ENCODE measurements around the gene ZNF385D. TPM values are rescaled to one million over a fixed set of nuclear protein-coding genes. Genes with fewer than 3 reads are reported as not detected.

ZNF385D gene
- total RNA-seq, 1 donor from 2014 or later, result 42.9 TPM

DNA sequence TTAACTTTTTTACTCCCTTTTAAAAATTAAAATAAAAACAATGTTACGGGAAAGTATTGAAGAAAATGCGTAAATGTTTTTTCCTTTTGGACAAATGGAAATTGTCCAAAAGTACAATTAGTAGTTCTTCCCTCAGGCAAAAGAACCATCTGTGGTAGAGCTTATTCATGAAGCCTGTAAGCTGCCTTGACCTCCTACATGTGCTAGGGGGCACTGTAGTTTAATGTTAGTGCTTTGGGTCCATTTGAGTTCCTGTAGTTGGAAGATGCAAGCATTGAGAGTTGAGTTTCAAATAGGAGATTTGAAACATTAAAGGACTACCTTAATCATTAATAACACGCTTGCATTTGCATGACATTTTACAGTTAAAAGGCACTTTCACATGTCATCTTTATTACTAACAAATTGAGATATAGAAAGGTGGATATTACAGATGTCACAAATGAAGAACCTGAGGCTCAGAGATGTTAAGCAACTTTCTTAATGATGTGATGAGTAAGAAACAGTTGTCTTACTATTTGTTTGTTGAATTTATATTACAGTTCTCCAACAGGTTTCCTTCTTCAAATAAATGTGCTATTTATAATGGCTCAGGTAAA is 1.8 kb upstream of the ZNF385D start:
- H3K27ac Mint-ChIP-seq (ENCODE audit: unreplicated experiment), result no peak overlapping the region
- DNase-seq, result no peak

DNA sequence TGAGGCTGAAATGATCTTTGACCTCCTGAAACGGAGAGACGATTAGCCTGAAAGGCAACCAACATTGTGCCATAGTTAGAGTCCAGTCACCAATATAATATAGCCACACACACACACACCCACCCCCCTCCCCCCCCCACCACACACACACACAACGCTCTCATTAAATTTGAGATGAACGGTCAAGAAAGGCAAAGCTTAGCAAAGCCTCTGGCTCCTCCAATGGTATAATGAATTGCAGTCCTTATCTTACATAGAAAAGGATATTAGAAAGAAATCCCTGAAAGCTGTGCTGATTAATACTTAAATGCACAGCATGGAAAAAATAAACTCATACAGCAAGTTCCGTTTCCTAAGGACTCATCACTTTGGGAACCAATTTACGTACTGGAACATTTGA is 876 bp upstream of the ZNF385D start:
- no peak for DNase-seq
- Mint-ChIP-seq H3K36me3 (ENCODE audit: unreplicated experiment) (no peaks in the 10 kb centered on the region), H3K27me3 (ENCODE audit: unreplicated experiment) (no peaks in the 10 kb centered on the region), H3K9me3 (ENCODE audit: unreplicated experiment) (peaks cover 15% of the 10 kb centered on the region), H3K4me3 (ENCODE audit: unreplicated experiment) (peak overlapping the region; percentile 97), H3K4me1 (ENCODE audit: low read depth, unreplicated experiment) (peaks cover 56% of the 10 kb centered on the region), H3K27ac (ENCODE audit: unreplicated experiment) (no peak overlapping the region)
- TF ChIP-seq, protein P1, sequence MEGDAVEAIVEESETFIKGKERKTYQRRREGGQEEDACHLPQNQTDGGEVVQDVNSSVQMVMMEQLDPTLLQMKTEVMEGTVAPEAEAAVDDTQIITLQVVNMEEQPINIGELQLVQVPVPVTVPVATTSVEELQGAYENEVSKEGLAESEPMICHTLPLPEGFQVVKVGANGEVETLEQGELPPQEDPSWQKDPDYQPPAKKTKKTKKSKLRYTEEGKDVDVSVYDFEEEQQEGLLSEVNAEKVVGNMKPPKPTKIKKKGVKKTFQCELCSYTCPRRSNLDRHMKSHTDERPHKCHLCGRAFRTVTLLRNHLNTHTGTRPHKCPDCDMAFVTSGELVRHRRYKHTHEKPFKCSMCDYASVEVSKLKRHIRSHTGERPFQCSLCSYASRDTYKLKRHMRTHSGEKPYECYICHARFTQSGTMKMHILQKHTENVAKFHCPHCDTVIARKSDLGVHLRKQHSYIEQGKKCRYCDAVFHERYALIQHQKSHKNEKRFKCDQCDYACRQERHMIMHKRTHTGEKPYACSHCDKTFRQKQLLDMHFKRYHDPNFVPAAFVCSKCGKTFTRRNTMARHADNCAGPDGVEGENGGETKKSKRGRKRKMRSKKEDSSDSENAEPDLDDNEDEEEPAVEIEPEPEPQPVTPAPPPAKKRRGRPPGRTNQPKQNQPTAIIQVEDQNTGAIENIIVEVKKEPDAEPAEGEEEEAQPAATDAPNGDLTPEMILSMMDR (IDR thresholded peaks at IDR 0.05; ENCODE audit: partially characterized antibody, unreplicated experiment), result no peak

More for the DNA sequence above, 1.8 kb upstream of the ZNF385D start:
- no peaks in the 10 kb centered on the region for H3K27me3 Mint-ChIP-seq (ENCODE audit: unreplicated experiment)
- TF ChIP-seq, protein P1 (IDR thresholded peaks at IDR 0.05; ENCODE audit: partially characterized antibody, unreplicated experiment), result peak; percentile 66
- no peaks in the 10 kb centered on the region for H3K36me3 Mint-ChIP-seq (ENCODE audit: unreplicated experiment)
- no peak overlapping the region for H3K4me3 Mint-ChIP-seq (ENCODE audit: unreplicated experiment)
- peaks cover 48% of the 10 kb centered on the region for H3K4me1 Mint-ChIP-seq (ENCODE audit: low read depth, unreplicated experiment)
- peaks cover 15% of the 10 kb centered on the region for H3K9me3 Mint-ChIP-seq (ENCODE audit: unreplicated experiment)

DNA sequence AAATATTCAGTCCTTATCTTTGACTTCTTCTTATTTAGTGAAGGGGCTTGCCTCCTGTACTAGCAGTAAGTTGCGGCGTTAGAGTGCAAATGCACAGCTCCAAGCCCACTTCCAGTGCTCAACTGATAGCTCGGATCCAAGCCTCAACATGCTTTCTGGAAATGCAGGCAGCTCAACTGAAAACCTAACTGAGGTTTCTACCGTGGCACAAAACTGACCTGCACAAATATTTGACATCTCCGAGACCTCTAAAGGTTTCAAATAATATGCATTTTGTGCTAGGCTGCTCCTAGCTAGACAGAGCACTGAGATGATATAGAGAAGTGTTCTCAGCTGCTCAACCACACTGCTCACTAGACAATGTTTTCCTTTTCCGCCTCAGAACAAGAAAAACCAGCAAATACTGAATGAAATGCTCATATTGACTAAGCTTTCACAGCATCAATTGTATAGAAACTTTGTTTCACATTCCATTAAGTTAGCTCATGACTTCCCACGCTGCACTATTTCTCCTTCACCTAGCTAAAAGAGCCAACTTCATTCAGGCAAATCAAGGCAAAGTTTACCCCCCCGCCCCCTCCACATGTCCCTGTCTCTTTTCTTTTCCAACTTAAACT is 822 bp downstream of the ZNF385D start:
- Mint-ChIP-seq H3K27ac (ENCODE audit: unreplicated experiment) (peak overlapping the region; percentile 77), H3K36me3 (ENCODE audit: unreplicated experiment) (no peaks in the 10 kb centered on the region), H3K9me3 (ENCODE audit: unreplicated experiment) (peaks cover 11% of the 10 kb centered on the region), H3K4me1 (ENCODE audit: low read depth, unreplicated experiment) (peaks cover 52% of the 10 kb centered on the region), H3K4me3 (ENCODE audit: unreplicated experiment) (peak overlapping the region; percentile 97), H3K27me3 (ENCODE audit: unreplicated experiment) (no peaks in the 10 kb centered on the region)
- TF ChIP-seq, protein P1 (IDR thresholded peaks at IDR 0.05; ENCODE audit: partially characterized antibody, unreplicated experiment), result no peak
- DNase-seq, result no peak

DNA sequence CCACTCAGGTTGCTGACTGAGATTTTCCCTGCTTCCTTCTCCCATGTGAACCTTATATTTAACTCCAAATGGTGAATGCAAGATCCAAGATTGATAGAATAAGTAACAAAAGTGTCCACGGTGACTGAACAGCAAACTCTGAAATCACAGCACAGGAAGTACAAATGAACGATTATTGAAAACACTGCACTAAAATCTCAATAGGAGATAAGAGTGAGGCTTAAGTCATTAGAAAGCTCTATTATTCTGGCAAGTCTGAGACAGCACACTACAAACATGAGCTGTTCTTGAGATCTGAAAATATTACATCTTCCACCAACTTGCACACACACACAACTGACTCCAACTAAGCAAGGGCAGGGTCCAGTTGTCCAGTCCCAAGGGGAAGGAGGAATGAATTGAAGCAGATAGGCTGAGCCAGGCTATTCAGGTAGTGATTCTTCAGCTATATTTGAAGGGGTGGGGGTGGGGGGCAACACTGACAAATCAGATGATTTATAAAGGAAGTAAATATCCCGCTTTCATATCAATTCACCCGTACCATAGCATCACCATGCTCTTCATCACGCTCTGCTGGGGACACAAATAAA is 2.9 kb downstream of the ZNF385D start:
- Mint-ChIP-seq H3K4me1 (ENCODE audit: low read depth, unreplicated experiment) (peaks cover 36% of the 10 kb centered on the region), H3K27me3 (ENCODE audit: unreplicated experiment) (no peaks in the 10 kb centered on the region), H3K4me3 (ENCODE audit: unreplicated experiment) (peak overlapping the region; percentile 78), H3K9me3 (ENCODE audit: unreplicated experiment) (peaks cover 7% of the 10 kb centered on the region), H3K36me3 (ENCODE audit: unreplicated experiment) (no peaks in the 10 kb centered on the region), H3K27ac (ENCODE audit: unreplicated experiment) (no peak overlapping the region)
- DNase-seq, result no peak
- TF ChIP-seq, protein P1 (IDR thresholded peaks at IDR 0.05; ENCODE audit: partially characterized antibody, unreplicated experiment), result no peak

GRCh38 chr3:21747376-21747775 is 3.6 kb downstream of the ZNF385D start:
- peaks cover 30% of the 10 kb centered on the region for H3K4me1 Mint-ChIP-seq (ENCODE audit: low read depth, unreplicated experiment)
- H3K4me3 Mint-ChIP-seq (ENCODE audit: unreplicated experiment), result peak overlapping the region; percentile 78
- H3K27ac Mint-ChIP-seq (ENCODE audit: unreplicated experiment), result no peak overlapping the region
- TF ChIP-seq, protein P1 (IDR thresholded peaks at IDR 0.05; ENCODE audit: partially characterized antibody, unreplicated experiment), result no peak
- no peaks in the 10 kb centered on the region for H3K36me3 Mint-ChIP-seq (ENCODE audit: unreplicated experiment)
- H3K9me3 Mint-ChIP-seq (ENCODE audit: unreplicated experiment), result peaks cover 7% of the 10 kb centered on the region
- no peak for DNase-seq
- H3K27me3 Mint-ChIP-seq (ENCODE audit: unreplicated experiment), result no peaks in the 10 kb centered on the region

All from glutamatergic neuron (in vitro differentiated cells).